ENCODE data around the gene AP2S1.
A peak's percentile ranks its signal among the peaks of the same experiment; 100 is the strongest.

Gene AP2S1

GRCh38 chr19:46797881-46798280, 52.8 kb downstream of the AP2S1 start:
- no peak for DNase-seq

- peak; percentile 82 for DNase-seq
Measured at GRCh38 chr19:46791944-46792343, 58.7 kb downstream of the AP2S1 start.

GRCh38 chr19:46789371-46789770, 61.3 kb downstream of the AP2S1 start:
- DNase-seq = no peak

GRCh38 chr19:46788968-46789338, 61.7 kb downstream of the AP2S1 start:
- DNase-seq = no peak

- peak; percentile 100 for DNase-seq
Measured at GRCh38 chr19:46788262-46788967, 62.2 kb downstream of the AP2S1 start, which contains the start of gene SLC1A5. TSS of gene SLC1A5 (minus strand) at chr19:46788594. CDS start at chr19:46787965, 629 bp downstream.

All from hematopoietic multipotent progenitor cell treated with erythropoietin and hydrocortisone succinate and interleukin-3 and kit ligand, for 4 days (in vitro differentiated cells).